Testis (tissue), 2 donors: ENCODE data around the gene FAM47B.

Source experiments
- CTCF ChIP-seq, 3 experiments: fragments of 450-650 bp in 2 of 3; fragments of 200-600 bp in 1 of 3; sonication (generic) in 1 of 3; IDR thresholded peaks; one replicate each; pipeline ENCODE4 v1.5.1; 2016 to 2019; ENCODE audit warnings: antibody characterized with exemption in 3 of 3, mild to moderate bottlenecking in 2 of 3, moderate library complexity in 1 of 3
- POLR2A ChIP-seq: fragments of 450-650 bp; IDR thresholded peaks from one replicate; pipeline ENCODE4 v1.6.1; 2017; ENCODE audit warnings: antibody characterized with exemption, mild to moderate bottlenecking, moderate library complexity

- TF ChIP-seq POLR2A (no peak), CTCF (IDR thresholded peaks at IDR 0.05) (no peak)
These were observed 39.3 kb upstream of the FAM47B start for GRCh38 chrX:34903316-34903715.
